Fibroblast of lung (primary cell): Measurements from ENCODE around the gene CCNA2. TPM values are rescaled to one million over a fixed set of nuclear protein-coding genes. Genes with fewer than 3 reads are reported as not detected.

ENCODE experiments used
- DNase-seq, 2 donors: peaks; one replicate each; pipeline versions ENCODE4 v3.0.0 to v3.0.0-alpha.2; 2010; ENCODE audit warnings: low read depth in 2 of 2
- H2AFZ ChIP-seq: 2 replicates; pipeline ENCODE4 v1.5.1; 2012; ENCODE audit warnings: low read length, control low read depth, inconsistent platforms
- H3K27ac ChIP-seq: 2 replicates; pipeline ENCODE4 v1.5.1; 2011; ENCODE audit warnings: low read length, control low read depth; ENCODE audit not compliant: insufficient read depth
- H3K27me3 ChIP-seq: 2 replicates; pipeline ENCODE4 v1.5.1; 2011; ENCODE audit warnings: mild to moderate bottlenecking, low read length; ENCODE audit not compliant: control insufficient read depth, insufficient read depth
- H3K36me3 ChIP-seq: 2 replicates; pipeline ENCODE4 v1.5.1; 2011; ENCODE audit warnings: low read length; ENCODE audit not compliant: control insufficient read depth, insufficient read depth
- H3K4me1 ChIP-seq: 2 replicates; pipeline ENCODE4 v1.5.1; 2011; ENCODE audit warnings: low read length; ENCODE audit not compliant: control insufficient read depth, insufficient read depth; ENCODE audit errors: extremely low read depth
- H3K4me2 ChIP-seq: 2 replicates; pipeline ENCODE4 v1.5.1; 2011; ENCODE audit warnings: low read length, control low read depth; ENCODE audit not compliant: insufficient read depth; ENCODE audit errors: extremely low read depth
- H3K4me3 ChIP-seq, 4 experiments: fragments of 200-600 bp in 1 of 4; sonication (generic) in 1 of 4; replicated peaks in 1 of 4; 2 replicates each; pipeline ENCODE4 v1.5.1; 2011 to 2016; ENCODE audit warnings: low read length in 4 of 4, low read depth in 3 of 4, mild to moderate bottlenecking in 3 of 4, control low read depth in 2 of 4, inconsistent platforms in 1 of 4, mixed read lengths in 1 of 4; ENCODE audit not compliant: insufficient read depth in 1 of 4; ENCODE audit errors: control extremely low read depth in 1 of 4
- H3K79me2 ChIP-seq: 2 replicates; pipeline ENCODE4 v1.5.1; 2012; ENCODE audit warnings: mild to moderate bottlenecking, low read length, inconsistent platforms; ENCODE audit not compliant: control insufficient read depth, insufficient read depth
- H3K9ac ChIP-seq: 2 replicates; pipeline ENCODE4 v1.5.1; 2011; ENCODE audit warnings: mild to moderate bottlenecking, low read length, control low read depth; ENCODE audit not compliant: insufficient read depth
- H3K9me3 ChIP-seq: 2 replicates; pipeline ENCODE4 v1.5.1; 2012; ENCODE audit warnings: low read depth, low read length; ENCODE audit not compliant: control insufficient read depth, insufficient read depth
- H4K20me1 ChIP-seq: 2 replicates; pipeline ENCODE4 v1.5.1; 2011; ENCODE audit warnings: low read length; ENCODE audit not compliant: control insufficient read depth, insufficient read depth; ENCODE audit errors: extremely low read depth
- EZH2 ChIP-seq: IDR thresholded peaks from 2 replicates; pipeline ENCODE4 v1.5.1; 2012; ENCODE audit warnings: low read length, control low read depth, mild to moderate bottlenecking; ENCODE audit errors: missing control alignments
- polyA plus RNA-seq, 2 donors: library from polyadenylated mRNA; depleted of rRNA in 1 of 2; stranded (reverse) in 1 of 2; unstranded in 1 of 2; fragments of >200 nt; gene quantifications; 2 replicates each; pipeline ENCODE4 v1.2.1, GENCODE V29; 2011 to 2012; ENCODE audit warnings: missing spikeins in 1 of 2
- total RNA-seq: library from RNA; depleted of rRNA; stranded (reverse); fragments of >200 nt; gene quantifications from 2 replicates; pipeline ENCODE4 v1.2.1, GENCODE V29; 2014
- TF ChIP-seq, protein P1 (sequence below), 2 donors: IDR thresholded peaks in 1 of 2; conservative IDR thresholded peaks in 1 of 2; 1 replicate in 1 of 2; 2 replicates in 1 of 2; pipeline ENCODE4 v1.5.1; 2011 to 2012; ENCODE audit warnings: low read length in 2 of 2, control low read depth in 1 of 2, inconsistent platforms in 1 of 2, low read depth in 1 of 2, mild to moderate bottlenecking in 1 of 2

CCNA2 gene
- total and polyA plus RNA-seq, 2 donors (not counting 1 experiment from before 2014, with no cell fraction given) = 12.6 to 14.9 TPM

DNA sequence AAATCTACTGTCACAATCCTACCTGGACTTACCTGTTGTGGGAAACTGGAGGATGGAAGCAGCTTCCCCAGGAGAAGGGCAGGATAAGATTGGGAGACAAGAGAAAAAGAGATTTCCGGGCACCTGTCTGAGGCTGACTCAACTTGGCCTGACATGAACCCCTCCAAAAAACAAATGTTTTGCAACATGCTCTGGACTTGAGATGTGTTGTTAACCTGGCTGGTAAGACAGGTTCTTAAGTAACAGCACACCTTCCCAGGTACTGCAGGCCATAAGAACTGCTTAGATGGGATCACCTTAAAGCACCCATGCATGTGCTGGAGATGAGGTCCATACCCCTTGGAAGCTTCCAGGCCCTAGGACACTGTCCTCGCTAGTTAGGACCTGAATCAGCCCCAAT lies 54.3 kb downstream of the CCNA2 start:
- Histone ChIP-seq H3K4me2 (no peak overlapping the region), H3K36me3 (no peaks in the 10 kb centered on the region), H3K9ac (no peak overlapping the region), H2AFZ (no peak overlapping the region), H3K27ac (no peak overlapping the region), H3K79me2 (no peaks in the 10 kb centered on the region), H3K4me3 (no peak overlapping the region), H3K9me3 (no peaks in the 10 kb centered on the region), H3K4me1 (no peaks in the 10 kb centered on the region), H4K20me1 (no peaks in the 10 kb centered on the region), H3K27me3 (peaks cover 2% of the 10 kb centered on the region)
- TF ChIP-seq, protein P1, sequence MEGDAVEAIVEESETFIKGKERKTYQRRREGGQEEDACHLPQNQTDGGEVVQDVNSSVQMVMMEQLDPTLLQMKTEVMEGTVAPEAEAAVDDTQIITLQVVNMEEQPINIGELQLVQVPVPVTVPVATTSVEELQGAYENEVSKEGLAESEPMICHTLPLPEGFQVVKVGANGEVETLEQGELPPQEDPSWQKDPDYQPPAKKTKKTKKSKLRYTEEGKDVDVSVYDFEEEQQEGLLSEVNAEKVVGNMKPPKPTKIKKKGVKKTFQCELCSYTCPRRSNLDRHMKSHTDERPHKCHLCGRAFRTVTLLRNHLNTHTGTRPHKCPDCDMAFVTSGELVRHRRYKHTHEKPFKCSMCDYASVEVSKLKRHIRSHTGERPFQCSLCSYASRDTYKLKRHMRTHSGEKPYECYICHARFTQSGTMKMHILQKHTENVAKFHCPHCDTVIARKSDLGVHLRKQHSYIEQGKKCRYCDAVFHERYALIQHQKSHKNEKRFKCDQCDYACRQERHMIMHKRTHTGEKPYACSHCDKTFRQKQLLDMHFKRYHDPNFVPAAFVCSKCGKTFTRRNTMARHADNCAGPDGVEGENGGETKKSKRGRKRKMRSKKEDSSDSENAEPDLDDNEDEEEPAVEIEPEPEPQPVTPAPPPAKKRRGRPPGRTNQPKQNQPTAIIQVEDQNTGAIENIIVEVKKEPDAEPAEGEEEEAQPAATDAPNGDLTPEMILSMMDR (conservative IDR thresholded peaks at IDR 0.05 in 1 of 2, IDR thresholded peaks at IDR 0.05 in 1 of 2; ENCODE audit: low read depth in 1 of 2, low read length in 2 of 2) = no peak
- no peak for TF ChIP-seq EZH2
- no peak for DNase-seq

DNA sequence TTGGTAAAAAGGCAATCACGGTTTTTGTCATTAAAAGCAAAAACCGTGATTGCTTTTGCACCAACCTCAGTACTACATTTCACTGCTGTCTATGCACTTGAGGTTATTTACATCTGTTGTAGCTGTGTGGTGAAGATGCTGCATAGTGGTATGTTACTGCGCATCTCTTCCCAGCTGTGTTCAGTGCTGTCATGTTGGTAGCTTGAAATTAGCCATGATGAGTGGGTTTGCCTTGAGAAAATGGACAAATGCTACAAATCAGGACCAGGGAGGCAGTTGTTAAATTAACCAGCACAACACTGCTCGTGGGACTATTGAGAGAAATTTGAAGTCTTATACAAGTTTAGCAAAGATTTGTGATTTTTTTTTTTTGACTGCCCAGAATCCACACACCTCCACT lies 56.5 kb downstream of the CCNA2 start:
- no peaks in the 10 kb centered on the region for H3K36me3 ChIP-seq
- H3K4me1 ChIP-seq = no peaks in the 10 kb centered on the region
- H3K9ac ChIP-seq = no peak overlapping the region
- H3K27me3 ChIP-seq = no peaks in the 10 kb centered on the region
- H3K4me3 ChIP-seq = no peak overlapping the region
- no peak overlapping the region for H3K27ac ChIP-seq
- H3K9me3 ChIP-seq = no peaks in the 10 kb centered on the region
- no peak overlapping the region for H2AFZ ChIP-seq
- H3K4me2 ChIP-seq = no peak overlapping the region
- TF ChIP-seq, protein P1 (conservative IDR thresholded peaks at IDR 0.05 in 1 of 2, IDR thresholded peaks at IDR 0.05 in 1 of 2; ENCODE audit: low read depth in 1 of 2, low read length in 2 of 2) = no peak
- TF ChIP-seq EZH2 = no peak
- no peak for DNase-seq
- H4K20me1 ChIP-seq = no peaks in the 10 kb centered on the region
- no peaks in the 10 kb centered on the region for H3K79me2 ChIP-seq

Other genes with a start within 250 kb of the CCNA2 start
- gene ANXA5, start 126.9 kb downstream of the CCNA2 start, total RNA-seq = 481 and 602 TPM in 2 replicates
- 1,748 and 2,025 TPM in 2 replicates for gene ANXA5, start 126.9 kb downstream of the CCNA2 start, polyA plus RNA-seq
- 0.26 and 0.83 TPM in 2 replicates for gene SMIM43, start 58.7 kb downstream of the CCNA2 start, total RNA-seq
- gene SMIM43, start 58.7 kb downstream of the CCNA2 start, polyA plus RNA-seq = 1.8 and 2.5 TPM in 2 replicates
- gene EXOSC9, start 22.6 kb downstream of the CCNA2 start, total RNA-seq = 15.5 and 16.2 TPM in 2 replicates
- gene EXOSC9, start 22.6 kb downstream of the CCNA2 start, polyA plus RNA-seq = 33.8 and 41.5 TPM in 2 replicates
- 21.3 and 22.5 TPM in 2 replicates for gene BBS7, start 46.6 kb upstream of the CCNA2 start, total RNA-seq
- gene BBS7, start 46.6 kb upstream of the CCNA2 start, polyA plus RNA-seq = 22.7 and 24.4 TPM in 2 replicates
- gene TRPC3, start 128.2 kb upstream of the CCNA2 start, total RNA-seq = 1.0 and 1.2 TPM in 2 replicates
- gene TRPC3, start 128.2 kb upstream of the CCNA2 start, polyA plus RNA-seq = 0.52 and 2.3 TPM in 2 replicates